Measurements from ENCODE around the gene LRP5.

Gene LRP5

DNA sequence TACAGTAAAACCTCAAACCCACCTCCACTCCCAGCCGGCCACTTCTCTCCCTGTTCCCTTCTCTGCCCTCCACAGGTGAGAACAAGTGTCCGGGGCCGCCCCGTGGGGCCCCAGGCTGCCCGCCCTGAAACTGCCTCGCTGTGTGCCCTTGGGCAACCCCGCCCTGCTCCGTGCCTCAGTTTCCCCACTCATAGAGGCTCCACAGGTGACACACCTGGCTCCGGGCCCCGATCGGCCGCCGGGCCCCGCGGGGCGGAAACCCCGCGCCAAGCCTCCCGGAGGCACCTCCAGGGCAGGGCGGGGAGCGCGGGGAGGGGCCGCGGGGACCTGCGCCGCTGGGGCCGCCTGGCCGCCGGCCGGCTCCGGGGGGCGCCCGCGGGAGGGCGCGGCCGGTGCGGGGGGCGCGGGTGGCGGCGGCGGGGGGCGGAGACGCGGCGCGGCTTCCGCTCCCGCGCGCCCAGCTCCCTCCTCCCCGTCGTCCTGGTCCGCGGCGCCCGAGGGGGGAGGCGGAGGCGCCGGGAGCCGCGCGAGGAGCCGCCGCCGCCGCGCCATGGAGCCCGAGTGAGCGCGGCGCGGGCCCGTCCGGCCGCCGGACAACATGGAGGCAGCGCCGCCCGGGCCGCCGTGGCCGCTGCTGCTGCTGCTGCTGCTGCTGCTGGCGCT is at the start of gene LRP5:
Gene LRP5 (plus strand): TSS at position 475 of the 663 bp plus-strand sequence. CDS start 124 bp downstream, at position 599.
- Histone ChIP-seq H3K9ac (ENCODE audit: low read length) (peak within 1 kb of the TSS; percentile 58), H3K9me3 (ENCODE audit: low read length) (no peaks in the 10 kb centered on the region), H3K36me3 (ENCODE audit: insufficient read depth, low read length) (no peaks in the 10 kb centered on the region), H3K27ac (ENCODE audit: low read depth, low read length) (peak within 1 kb of the TSS; percentile 93), H3K4me1 (ENCODE audit: insufficient read depth, low read length) (peaks cover 30% of the 10 kb centered on the region), H3K4me3 (ENCODE audit: low read depth in 1 of 2, low read length in 2 of 2) (peak within 1 kb of the TSS; percentile 58 to 69), H3K27me3 (ENCODE audit: control insufficient read depth in 1 of 2, insufficient read depth in 2 of 2, low read length in 2 of 2) (no peaks in the 10 kb centered on the region)

DNA sequence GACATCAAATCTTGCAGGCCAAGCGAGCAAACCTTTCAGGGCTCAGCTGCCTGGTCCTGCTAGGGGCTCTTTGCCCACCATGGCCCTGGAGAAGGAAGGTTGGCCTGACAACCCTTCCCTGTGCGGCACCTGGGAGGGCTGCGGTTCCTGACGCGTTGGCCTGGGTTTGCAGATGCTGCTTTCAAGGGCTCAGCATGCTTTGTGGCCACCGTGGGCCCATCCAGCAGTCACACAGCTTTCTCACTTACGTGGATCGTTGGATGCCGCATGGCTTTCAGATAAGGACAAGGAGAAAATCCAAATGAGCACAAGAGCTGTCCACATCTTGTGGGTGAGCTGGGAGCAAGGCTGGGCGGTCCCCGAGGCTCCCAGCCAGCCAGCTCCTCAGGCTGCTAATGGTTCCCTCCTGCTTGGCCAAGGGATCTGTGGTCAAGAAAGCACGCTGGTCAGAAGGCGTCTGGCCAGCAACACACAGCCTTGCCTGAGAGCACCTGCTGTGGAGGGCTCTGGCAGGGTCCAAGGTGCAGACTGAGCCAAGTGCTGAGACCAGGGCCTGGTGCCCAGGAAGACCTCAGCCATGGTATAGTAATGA is 48.9 kb upstream of the LRP5 start:
- H3K27me3 ChIP-seq (ENCODE audit: control insufficient read depth in 1 of 2, insufficient read depth in 2 of 2, low read length in 2 of 2) = no peaks in the 10 kb centered on the region
- peaks cover 61% of the 10 kb centered on the region for H3K36me3 ChIP-seq (ENCODE audit: insufficient read depth, low read length)
- no peak overlapping the region for H3K4me3 ChIP-seq (ENCODE audit: low read depth in 1 of 2, low read length in 2 of 2)
- no peaks in the 10 kb centered on the region for H3K9me3 ChIP-seq (ENCODE audit: low read length)
- no peaks in the 10 kb centered on the region for H3K4me1 ChIP-seq (ENCODE audit: insufficient read depth, low read length)
- no peak overlapping the region for H3K27ac ChIP-seq (ENCODE audit: low read depth, low read length)
- H3K9ac ChIP-seq (ENCODE audit: low read length) = no peak overlapping the region

GRCh38 chr11:68264244-68264643 is 48.1 kb upstream of the LRP5 start:
- Histone ChIP-seq H3K9ac (ENCODE audit: low read length) (no peak overlapping the region), H3K4me1 (ENCODE audit: insufficient read depth, low read length) (no peaks in the 10 kb centered on the region), H3K36me3 (ENCODE audit: insufficient read depth, low read length) (peaks cover 61% of the 10 kb centered on the region), H3K27ac (ENCODE audit: low read depth, low read length) (no peak overlapping the region), H3K27me3 (ENCODE audit: control insufficient read depth in 1 of 2, insufficient read depth in 2 of 2, low read length in 2 of 2) (no peaks in the 10 kb centered on the region), H3K9me3 (ENCODE audit: low read length) (no peaks in the 10 kb centered on the region), H3K4me3 (ENCODE audit: low read depth in 1 of 2, low read length in 2 of 2) (no peak overlapping the region)

- Histone ChIP-seq H3K27ac (ENCODE audit: low read depth, low read length) (no peak overlapping the region), H3K9me3 (ENCODE audit: low read length) (no peaks in the 10 kb centered on the region), H3K27me3 (ENCODE audit: control insufficient read depth in 1 of 2, insufficient read depth in 2 of 2, low read length in 2 of 2) (no peaks in the 10 kb centered on the region), H3K4me3 (ENCODE audit: low read depth in 1 of 2, low read length in 2 of 2) (no peak overlapping the region), H3K4me1 (ENCODE audit: insufficient read depth, low read length) (peaks cover 7% of the 10 kb centered on the region), H3K9ac (ENCODE audit: low read length) (no peak overlapping the region), H3K36me3 (ENCODE audit: insufficient read depth, low read length) (peaks cover 61% of the 10 kb centered on the region)
These were observed 47.5 kb upstream of the LRP5 start for GRCh38 chr11:68264741-68265540.

DNA sequence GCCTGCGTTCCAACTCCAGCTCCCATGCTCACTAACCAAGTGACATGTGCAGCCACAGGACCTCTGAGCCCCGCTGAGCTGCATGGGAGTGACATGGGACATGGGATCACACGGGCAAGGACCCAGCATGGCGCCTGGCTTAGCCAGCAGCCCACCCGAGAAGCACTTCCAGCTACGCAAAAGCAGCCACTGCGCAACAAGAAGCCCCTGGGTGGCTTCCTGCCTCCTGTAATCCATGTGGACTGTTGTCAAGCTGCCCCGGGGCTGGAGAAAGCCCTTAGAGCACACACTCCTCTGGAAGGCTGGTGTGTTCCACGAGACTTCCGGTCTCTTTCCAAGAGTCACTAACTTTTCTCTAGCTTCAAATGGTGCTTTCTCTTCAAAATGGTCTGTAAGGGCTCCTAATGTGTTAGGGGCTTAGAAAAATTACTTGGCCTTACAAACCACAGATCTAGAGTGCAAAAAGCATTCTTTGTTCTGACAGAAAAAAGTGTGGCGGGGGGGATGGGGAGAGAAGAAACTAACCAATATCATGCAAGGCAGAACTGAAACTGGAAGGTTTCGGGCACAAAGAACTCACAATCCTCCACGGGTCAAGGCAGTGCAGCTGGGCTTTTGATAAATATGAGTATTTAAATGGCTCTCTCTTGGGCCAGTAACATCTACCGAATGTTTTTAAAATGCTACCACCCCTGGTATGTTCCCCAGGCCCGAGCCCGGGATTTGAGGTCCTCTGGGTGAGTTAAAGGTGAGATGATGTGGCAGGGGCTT is 46.1 kb upstream of the LRP5 start:
- Histone ChIP-seq H3K9me3 (ENCODE audit: low read length) (no peaks in the 10 kb centered on the region), H3K4me3 (ENCODE audit: low read depth in 1 of 2, low read length in 2 of 2) (no peak overlapping the region), H3K9ac (ENCODE audit: low read length) (no peak overlapping the region), H3K27ac (ENCODE audit: low read depth, low read length) (no peak overlapping the region), H3K27me3 (ENCODE audit: control insufficient read depth in 1 of 2, insufficient read depth in 2 of 2, low read length in 2 of 2) (no peaks in the 10 kb centered on the region), H3K36me3 (ENCODE audit: insufficient read depth, low read length) (peaks cover 57% of the 10 kb centered on the region), H3K4me1 (ENCODE audit: insufficient read depth, low read length) (peaks cover 20% of the 10 kb centered on the region)

GRCh38 chr11:68266936-68267880 is 45.2 kb upstream of the LRP5 start:
- H3K9me3 ChIP-seq (ENCODE audit: low read length) = no peaks in the 10 kb centered on the region
- no peak overlapping the region for H3K4me3 ChIP-seq (ENCODE audit: low read depth in 1 of 2, low read length in 2 of 2)
- no peaks in the 10 kb centered on the region for H3K27me3 ChIP-seq (ENCODE audit: control insufficient read depth in 1 of 2, insufficient read depth in 2 of 2, low read length in 2 of 2)
- H3K36me3 ChIP-seq (ENCODE audit: insufficient read depth, low read length) = peaks cover 48% of the 10 kb centered on the region
- H3K27ac ChIP-seq (ENCODE audit: low read depth, low read length) = no peak overlapping the region
- no peak overlapping the region for H3K9ac ChIP-seq (ENCODE audit: low read length)
- H3K4me1 ChIP-seq (ENCODE audit: insufficient read depth, low read length) = peaks cover 20% of the 10 kb centered on the region

DNA sequence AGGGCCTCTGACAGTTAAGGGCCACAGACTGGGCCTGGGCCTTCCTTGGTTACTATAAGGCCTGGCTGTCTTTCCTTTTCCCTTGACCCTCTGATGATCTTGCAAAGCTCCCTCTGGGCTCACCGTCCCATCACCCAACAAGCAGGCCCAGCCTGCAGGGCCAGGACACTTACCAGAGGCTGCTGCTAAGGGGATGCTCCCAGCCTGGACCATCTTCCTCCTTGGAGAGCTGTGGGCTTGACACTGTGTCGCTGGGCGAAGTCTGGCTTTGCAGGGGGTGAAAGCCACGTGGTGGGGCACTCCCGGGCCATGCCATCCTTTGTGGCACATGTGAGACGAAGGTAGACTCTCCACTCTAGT is 44.5 kb upstream of the LRP5 start:
- Histone ChIP-seq H3K27me3 (ENCODE audit: control insufficient read depth in 1 of 2, insufficient read depth in 2 of 2, low read length in 2 of 2) (no peaks in the 10 kb centered on the region), H3K36me3 (ENCODE audit: insufficient read depth, low read length) (peaks cover 42% of the 10 kb centered on the region), H3K9me3 (ENCODE audit: low read length) (no peaks in the 10 kb centered on the region), H3K4me3 (ENCODE audit: low read depth in 1 of 2, low read length in 2 of 2) (no peak overlapping the region), H3K4me1 (ENCODE audit: insufficient read depth, low read length) (peaks cover 20% of the 10 kb centered on the region), H3K9ac (ENCODE audit: low read length) (no peak overlapping the region), H3K27ac (ENCODE audit: low read depth, low read length) (no peak overlapping the region)

- Histone ChIP-seq H3K9ac (ENCODE audit: low read length) (no peak overlapping the region), H3K4me1 (ENCODE audit: insufficient read depth, low read length) (peaks cover 20% of the 10 kb centered on the region), H3K27ac (ENCODE audit: low read depth, low read length) (no peak overlapping the region), H3K27me3 (ENCODE audit: control insufficient read depth in 1 of 2, insufficient read depth in 2 of 2, low read length in 2 of 2) (no peaks in the 10 kb centered on the region), H3K4me3 (ENCODE audit: low read depth in 1 of 2, low read length in 2 of 2) (peak overlapping the region in 1 of 2 donors; percentile 17), H3K36me3 (ENCODE audit: insufficient read depth, low read length) (peaks cover 34% of the 10 kb centered on the region), H3K9me3 (ENCODE audit: low read length) (no peaks in the 10 kb centered on the region)
These were observed 42.8 kb upstream of the LRP5 start for GRCh38 chr11:68269414-68270081.

- H3K4me1 ChIP-seq (ENCODE audit: insufficient read depth, low read length) = peaks cover 20% of the 10 kb centered on the region
- H3K9me3 ChIP-seq (ENCODE audit: low read length) = no peaks in the 10 kb centered on the region
- no peaks in the 10 kb centered on the region for H3K27me3 ChIP-seq (ENCODE audit: control insufficient read depth in 1 of 2, insufficient read depth in 2 of 2, low read length in 2 of 2)
- no peak overlapping the region for H3K27ac ChIP-seq (ENCODE audit: low read depth, low read length)
- H3K36me3 ChIP-seq (ENCODE audit: insufficient read depth, low read length) = peaks cover 27% of the 10 kb centered on the region
- H3K4me3 ChIP-seq (ENCODE audit: low read depth in 1 of 2, low read length in 2 of 2) = peak overlapping the region in 1 of 2 donors; percentile 87
- H3K9ac ChIP-seq (ENCODE audit: low read length) = peak overlapping the region; percentile 85
These were observed 42.0 kb upstream of the LRP5 start for GRCh38 chr11:68270196-68271022.
